Panc1 (cell line): ENCODE results near the gene BRD2. TPM values are rescaled to one million over a fixed set of nuclear protein-coding genes. Genes with fewer than 3 reads are reported as not detected.

Source experiments
- ATAC-seq: fragments of 200-7000 bp; cut with Tn5 transposase; 2 replicates; pipeline ENCODE4 v1.9.1; 2020; ENCODE audit warnings: mild to moderate bottlenecking, moderate library complexity
- BruUV-seq: library from RNA; stranded (reverse); fragments of 400-500 nt; replicated peaks from 2 replicates; lab custom pipeline; 2021; lab: Mats Ljungman, UMichigan
- CTCF ChIA-PET: fragments of 300-600 bp; sonication (Branson Sonifier 250); formaldehyde crosslinking; loops from one replicate; lab custom pipeline; 2022; ENCODE audit warnings: antibody characterized with exemption; lab: Charles Lee
- POLR2A ChIA-PET: fragments of 300-600 bp; sonication (Branson Sonifier 250); formaldehyde crosslinking; loops from one replicate; lab custom pipeline; 2022; ENCODE audit warnings: antibody characterized with exemption; lab: Charles Lee
- DNase-seq: peaks from one replicate; pipeline ENCODE4 v3.0.0-alpha.2; 2010; ENCODE audit warnings: low read depth, low spot score
- H3K27ac ChIP-seq: 2 replicates; pipeline ENCODE4 v1.5.1; 2011; ENCODE audit warnings: mild to moderate bottlenecking, low read length, inconsistent platforms
- H3K27me3 ChIP-seq: fragments of 200-500 bp; sonication (Bioruptor generic); 2 replicates; pipeline ENCODE4 v1.6.0; 2014; ENCODE audit warnings: low read length, inconsistent platforms; ENCODE audit not compliant: control insufficient read depth, insufficient read depth
- H3K36me3 ChIP-seq: fragments of 200-500 bp; sonication (Bioruptor generic); 2 replicates; pipeline ENCODE4 v1.5.1; 2014; ENCODE audit warnings: inconsistent platforms, mild to moderate bottlenecking, low read length, moderate library complexity; ENCODE audit not compliant: control insufficient read depth, insufficient read depth
- H3K4me1 ChIP-seq: 2 replicates; pipeline ENCODE4 v1.5.1; 2011; ENCODE audit warnings: inconsistent platforms, mild to moderate bottlenecking, low read length, moderate library complexity; ENCODE audit not compliant: control insufficient read depth, insufficient read depth
- H3K4me3 ChIP-seq, 2 experiments: 2 replicates each; pipeline ENCODE4 v1.5.1; 2011 to 2012; ENCODE audit warnings: low read depth in 2 of 2, low read length in 2 of 2, mild to moderate bottlenecking in 2 of 2, inconsistent platforms in 1 of 2, moderate library complexity in 1 of 2
- H3K9me3 ChIP-seq: fragments of 200-500 bp; sonication (Bioruptor generic); 2 replicates; pipeline ENCODE4 v1.5.1; 2014; ENCODE audit warnings: low read depth, mild to moderate bottlenecking, inconsistent platforms, low read length, moderate library complexity; ENCODE audit not compliant: control insufficient read depth, insufficient read depth
- CTCF ChIP-seq: fragments of 450-650 bp; IDR thresholded peaks from 2 replicates; pipeline ENCODE4 v1.5.1; 2017; ENCODE audit warnings: mild to moderate bottlenecking
- POLR2AphosphoS5 ChIP-seq: IDR thresholded peaks from 2 replicates; pipeline ENCODE4 v1.6.1; 2012; ENCODE audit warnings: mild to moderate bottlenecking, low read depth, low read length, moderate library complexity
- REST ChIP-seq, 2 experiments: IDR thresholded peaks; 2 replicates each; pipeline ENCODE4 v1.6.1; 2011 to 2012; ENCODE audit warnings: low read depth in 2 of 2, control low read depth in 1 of 2, low read length in 1 of 2, mild to moderate bottlenecking in 1 of 2, moderate library complexity in 1 of 2; ENCODE audit not compliant: insufficient read depth in 1 of 2
- SIN3A ChIP-seq: IDR thresholded peaks from 2 replicates; pipeline ENCODE4 v1.6.1; 2012; ENCODE audit warnings: low read depth, mild to moderate bottlenecking, low read length, moderate library complexity, borderline replicate concordance; ENCODE audit not compliant: insufficient read depth
- TCF7L2 ChIP-seq: IDR thresholded peaks from 2 replicates; pipeline ENCODE4 v1.6.1; 2011; ENCODE audit warnings: mild to moderate bottlenecking, low read depth, low read length, inconsistent platforms
- in situ Hi-C: cut with HindIII; loops from 2 replicates; pipeline ENCODE4 v1.10.0; 2016; ENCODE audit warnings: low sequenced_read_pairs, low pct_unique_long_range_greater_than_20kb
- intact Hi-C: fragments of 100-400 bp; cut with micrococcal nuclease; formaldehyde crosslinking; loops from one replicate; pipeline ENCODE4 v1.10.0; 2022; ENCODE audit not compliant: unreplicated experiment
- total RNA-seq: library from RNA; stranded (reverse); gene quantifications from one replicate; pipeline ENCODE4 v1.2.1, GENCODE V29; 2021; ENCODE audit not compliant: unreplicated experiment

Gene BRD2
- total RNA-seq, 1 experiment from 2014 or later, result 209 TPM

GRCh38 chr6:33019372-33019771, 51.0 kb downstream of the BRD2 start:
- ChIA-PET CTCF (no interaction called here), POLR2A (no interaction called here)
- intact Hi-C loops (loop anchor here (5.0 to 10.0 kb wide), 3 partner anchors 128 to 225 kb away; no protein-coding TSS in a partner anchor), in situ Hi-C loops (no loop called here)
- Histone ChIP-seq H3K4me3 (peak overlapping the region in 1 of 2 experiments; percentile 12; a peak in 1 of 4 replicates), H3K36me3 (no peaks in the 10 kb centered on the region), H3K27ac (no peak overlapping the region), H3K9me3 (no peaks in the 10 kb centered on the region), H3K4me1 (no peaks in the 10 kb centered on the region), H3K27me3 (peaks cover 12% of the 10 kb centered on the region)
- ATAC-seq, result no peak
- no TSS peak for BruUV-seq
- no peak for DNase-seq
- no peak for TF ChIP-seq REST (IDR thresholded peaks at IDR 0.05; ENCODE audit: insufficient read depth in 1 of 2, low read depth in 2 of 2, low read length in 1 of 2)
- TF ChIP-seq SIN3A, result no peak
- no peak for TF ChIP-seq CTCF
- TF ChIP-seq TCF7L2, result no peak
- TF ChIP-seq POLR2AphosphoS5, result no peak

- intact Hi-C loops (no loop called here), in situ Hi-C loops (no loop called here)
- ChIA-PET POLR2A (no interaction called here), CTCF (no interaction called here)
- ATAC-seq, result no peak
- H3K9me3 ChIP-seq, result no peaks in the 10 kb centered on the region
- TF ChIP-seq TCF7L2 (no peak), REST (IDR thresholded peaks at IDR 0.05; ENCODE audit: insufficient read depth in 1 of 2, low read depth in 2 of 2, low read length in 1 of 2) (no peak), CTCF (no peak), POLR2AphosphoS5 (no peak), SIN3A (no peak)
- DNase-seq, result no peak
- H3K4me3 ChIP-seq, result no peak overlapping the region
- BruUV-seq, result no TSS peak
- no peak overlapping the region for H3K27ac ChIP-seq
- no peaks in the 10 kb centered on the region for H3K36me3 ChIP-seq
- H3K27me3 ChIP-seq, result peaks cover 13% of the 10 kb centered on the region
- H3K4me1 ChIP-seq, result no peaks in the 10 kb centered on the region
Observed at GRCh38 chr6:33021917-33022316, 53.5 kb downstream of the BRD2 start.
